Measurements from ENCODE around the gene CBX6.

Gene CBX6

DNA sequence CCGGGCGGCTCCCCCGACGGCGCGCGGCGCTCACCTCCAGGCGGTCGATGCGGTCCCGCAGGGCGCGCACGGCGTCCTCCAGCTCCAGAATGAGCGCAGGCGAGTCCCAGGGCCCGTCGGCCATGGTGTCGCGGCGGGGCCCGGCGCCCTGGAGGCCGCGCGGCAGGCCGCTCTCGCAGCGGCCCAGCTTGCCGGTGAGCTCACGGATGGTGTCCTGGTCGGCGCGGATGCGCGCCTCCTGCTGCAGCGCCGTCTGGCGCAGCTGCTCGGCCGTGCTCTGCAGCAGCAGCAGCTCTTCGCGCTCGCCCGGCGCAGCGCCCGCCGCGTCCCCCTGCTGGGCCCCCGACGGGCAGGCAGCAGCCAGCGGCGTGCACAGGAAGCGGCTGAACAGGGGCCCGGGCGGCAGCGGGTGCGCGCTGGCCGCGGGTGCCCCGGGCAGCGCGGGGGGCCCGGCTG, 28.8 kb downstream of the CBX6 start:
- no peak overlapping the region; the same call in 1 of the 2 replicates for H3K27ac ChIP-seq
- TF ChIP-seq, protein P1, sequence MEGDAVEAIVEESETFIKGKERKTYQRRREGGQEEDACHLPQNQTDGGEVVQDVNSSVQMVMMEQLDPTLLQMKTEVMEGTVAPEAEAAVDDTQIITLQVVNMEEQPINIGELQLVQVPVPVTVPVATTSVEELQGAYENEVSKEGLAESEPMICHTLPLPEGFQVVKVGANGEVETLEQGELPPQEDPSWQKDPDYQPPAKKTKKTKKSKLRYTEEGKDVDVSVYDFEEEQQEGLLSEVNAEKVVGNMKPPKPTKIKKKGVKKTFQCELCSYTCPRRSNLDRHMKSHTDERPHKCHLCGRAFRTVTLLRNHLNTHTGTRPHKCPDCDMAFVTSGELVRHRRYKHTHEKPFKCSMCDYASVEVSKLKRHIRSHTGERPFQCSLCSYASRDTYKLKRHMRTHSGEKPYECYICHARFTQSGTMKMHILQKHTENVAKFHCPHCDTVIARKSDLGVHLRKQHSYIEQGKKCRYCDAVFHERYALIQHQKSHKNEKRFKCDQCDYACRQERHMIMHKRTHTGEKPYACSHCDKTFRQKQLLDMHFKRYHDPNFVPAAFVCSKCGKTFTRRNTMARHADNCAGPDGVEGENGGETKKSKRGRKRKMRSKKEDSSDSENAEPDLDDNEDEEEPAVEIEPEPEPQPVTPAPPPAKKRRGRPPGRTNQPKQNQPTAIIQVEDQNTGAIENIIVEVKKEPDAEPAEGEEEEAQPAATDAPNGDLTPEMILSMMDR (conservative IDR thresholded peaks at IDR 0.05; ENCODE audit: low read depth), result peak; percentile 45
- CTCF ChIA-PET, result interaction anchor here (0.6 to 1.2 kb wide), 2 partner anchors 15 to 74 kb away, joined by 3 to 6 read pairs; no protein-coding TSS in a partner anchor
- peak; percentile 32 for DNase-seq (ENCODE audit: low spot score)
- POLR2A ChIA-PET (ENCODE audit: low non-redundant PET), result interaction anchor here (0.5 to 0.6 kb wide), 2 partner anchors 79 to 85 kb away, joined by 3 read pairs; no protein-coding TSS in a partner anchor

DNA sequence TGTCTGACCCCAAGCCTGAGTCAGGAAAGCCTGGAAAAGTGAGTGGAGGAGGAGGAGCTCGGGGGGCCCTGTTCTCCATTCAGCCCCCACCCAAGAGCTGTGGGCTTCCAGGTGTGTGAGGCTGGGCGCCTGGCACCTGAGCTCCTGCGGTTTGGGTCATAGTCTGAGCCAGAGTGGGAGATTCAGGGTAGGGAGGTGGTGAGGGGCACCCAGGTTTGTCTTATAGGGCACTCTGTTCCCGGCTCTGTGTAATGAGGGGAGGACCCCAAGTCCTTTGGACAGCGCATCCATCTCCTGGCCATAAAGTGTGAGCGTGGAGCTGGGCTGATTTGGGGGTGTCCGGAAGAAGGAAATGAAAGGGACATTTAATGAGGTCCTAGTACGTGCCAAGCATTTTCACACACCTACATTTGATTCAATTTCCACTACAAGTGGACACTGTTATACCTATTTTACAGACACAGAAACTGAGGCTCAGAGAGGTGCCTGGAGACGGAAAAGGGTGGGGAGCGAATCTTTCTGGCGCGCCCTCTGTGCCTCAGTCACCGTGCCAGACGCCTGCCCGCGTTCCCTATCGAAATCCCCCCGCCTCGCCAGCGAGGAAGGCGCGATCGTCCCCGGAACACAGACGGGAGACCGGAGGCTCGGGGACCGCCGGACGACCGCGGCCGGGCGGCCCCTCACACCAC, 29.4 kb downstream of the CBX6 start:
- TF ChIP-seq, protein P1 (conservative IDR thresholded peaks at IDR 0.05; ENCODE audit: low read depth), result no peak
- no peak for DNase-seq (ENCODE audit: low spot score)
- ChIA-PET CTCF (interaction anchor here (0.6 to 1.2 kb wide), 2 partner anchors 14 to 74 kb away, joined by 3 to 6 read pairs; no protein-coding TSS in a partner anchor), POLR2A (ENCODE audit: low non-redundant PET) (interaction anchor here (0.5 to 0.6 kb wide), 2 partner anchors 78 to 85 kb away, joined by 3 read pairs; no protein-coding TSS in a partner anchor)
- no peak overlapping the region; the same call in 1 of the 2 replicates for H3K27ac ChIP-seq

DNA sequence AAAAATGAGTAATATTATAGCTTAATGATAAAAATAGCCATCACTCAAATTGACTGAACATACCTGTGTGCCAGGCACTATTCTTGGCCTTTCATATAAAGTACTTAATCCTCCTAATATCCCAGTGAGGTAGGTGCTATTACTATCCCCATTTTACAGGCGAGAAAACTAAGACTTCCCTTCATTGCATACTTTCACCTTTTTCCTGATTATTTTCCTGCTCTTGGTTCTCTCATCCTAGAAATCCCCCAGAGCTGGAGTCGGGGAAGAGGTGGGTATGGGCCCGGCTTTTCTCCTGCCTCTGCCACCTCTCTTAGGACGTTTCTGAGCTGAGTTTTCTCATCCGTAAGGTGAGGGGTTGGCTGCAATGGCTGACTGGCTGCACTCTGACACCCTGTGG, 30.4 kb downstream of the CBX6 start:
- no peak overlapping the region for H3K27ac ChIP-seq
- TF ChIP-seq, protein P1 (conservative IDR thresholded peaks at IDR 0.05; ENCODE audit: low read depth), result no peak
- no peak for DNase-seq (ENCODE audit: low spot score)
- ChIA-PET CTCF (no interaction called here), POLR2A (ENCODE audit: low non-redundant PET) (interaction anchor here (0.6 kb wide), 1 partner anchor 18 kb away, joined by 5 read pairs; no protein-coding TSS in a partner anchor)

DNA sequence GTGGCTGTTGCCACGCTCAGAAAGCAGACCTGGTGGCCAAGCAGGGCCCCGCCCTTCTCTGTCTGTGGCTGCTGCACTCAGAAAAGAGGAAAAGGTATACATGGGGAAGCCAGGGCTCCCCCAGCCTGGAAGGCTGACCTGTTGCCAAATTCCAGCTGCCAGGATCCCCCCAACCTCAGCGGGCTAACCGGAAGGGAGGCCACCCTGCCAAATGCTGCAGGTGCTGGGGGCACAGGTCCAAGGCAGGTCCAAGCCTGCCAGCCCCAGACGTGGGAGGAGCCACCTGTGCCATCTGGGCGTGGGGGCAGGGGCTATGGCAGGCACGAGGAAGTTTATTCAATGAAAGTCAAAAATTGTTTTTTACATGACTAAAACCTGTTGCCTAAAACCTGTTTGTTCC, 30.8 kb downstream of the CBX6 start:
- TF ChIP-seq, protein P1 (conservative IDR thresholded peaks at IDR 0.05; ENCODE audit: low read depth), result no peak
- ChIA-PET POLR2A (ENCODE audit: low non-redundant PET) (no interaction called here), CTCF (no interaction called here)
- no peak for DNase-seq (ENCODE audit: low spot score)
- H3K27ac ChIP-seq, result no peak overlapping the region

DNA sequence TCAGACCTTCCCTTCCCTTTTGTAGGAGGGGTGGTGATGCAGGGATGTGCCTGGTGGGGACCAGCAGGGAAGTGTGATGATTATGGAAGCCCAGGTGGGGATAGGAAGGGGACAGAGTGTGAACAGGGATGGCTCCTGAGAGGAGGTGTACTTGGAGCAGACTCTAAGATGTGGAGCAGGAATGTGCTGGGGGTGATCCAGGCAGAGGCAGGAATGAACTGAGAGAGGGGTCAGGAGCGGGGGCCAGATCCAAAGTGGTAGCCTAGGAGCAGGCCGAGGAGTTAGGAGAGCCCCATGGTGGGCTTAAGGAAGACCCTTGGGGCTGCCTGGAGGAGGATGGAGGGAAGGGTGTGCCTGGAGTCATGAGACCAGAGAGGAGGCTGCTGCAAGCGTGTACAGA, 31.9 kb downstream of the CBX6 start:
- DNase-seq (ENCODE audit: low spot score), result no peak
- H3K27ac ChIP-seq, result no peak overlapping the region
- POLR2A ChIA-PET (ENCODE audit: low non-redundant PET), result no interaction called here
- CTCF ChIA-PET, result interaction anchor here (0.6 kb wide), 1 partner anchor 446 kb away, joined by 3 read pairs; no protein-coding TSS in a partner anchor
- TF ChIP-seq, protein P1 (conservative IDR thresholded peaks at IDR 0.05; ENCODE audit: low read depth), result no peak

DNA sequence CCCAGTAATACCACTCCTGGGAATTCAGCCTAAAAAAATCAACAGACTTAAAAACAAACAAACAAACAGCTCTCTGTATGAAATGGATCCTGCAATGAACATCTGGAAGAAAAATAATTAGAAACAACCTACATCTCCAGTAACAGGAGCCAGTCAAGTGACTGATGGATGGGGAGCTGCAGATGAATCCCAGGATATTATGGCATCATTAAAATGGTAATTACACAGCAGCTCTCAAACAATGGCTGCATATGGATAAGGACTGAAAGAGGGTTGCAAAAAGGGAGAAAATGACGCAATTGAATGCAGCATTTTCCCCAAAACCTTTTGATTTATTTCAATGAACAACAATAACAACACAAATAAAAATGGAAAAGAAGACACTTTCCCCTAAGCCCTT, 32.3 kb downstream of the CBX6 start:
- no peak for DNase-seq (ENCODE audit: low spot score)
- POLR2A ChIA-PET (ENCODE audit: low non-redundant PET), result no interaction called here
- CTCF ChIA-PET, result no interaction called here
- TF ChIP-seq, protein P1 (conservative IDR thresholded peaks at IDR 0.05; ENCODE audit: low read depth), result no peak
- no peak overlapping the region for H3K27ac ChIP-seq

All from RWPE1 (cell line).